A673 (cell line): ENCODE data around the gene CLSTN2. TPM values are rescaled to one million over a fixed set of nuclear protein-coding genes. Genes with fewer than 3 reads are reported as not detected.

Experiments
- BruUV-seq: library from RNA; stranded (reverse); fragments of 400-500 nt; replicated peaks from 2 replicates; lab custom pipeline; 2021; lab: Mats Ljungman, UMichigan
- CTCF ChIA-PET: fragments of 300-600 bp; sonication (Branson Sonifier 250); formaldehyde crosslinking; loops from one replicate; lab custom pipeline; 2022; ENCODE audit warnings: antibody characterized with exemption; lab: Charles Lee
- POLR2A ChIA-PET: fragments of 300-600 bp; sonication (Branson Sonifier 250); formaldehyde crosslinking; loops from one replicate; lab custom pipeline; 2022; ENCODE audit warnings: antibody characterized with exemption; ENCODE audit not compliant: low non-redundant PET; lab: Charles Lee
- DNase-seq: peaks from one replicate; pipeline ENCODE4 v3.0.0-alpha.2; 2015; ENCODE audit warnings: low spot score
- H3K27ac ChIP-seq: fragments of 200-600 bp; sonication (generic); 2 replicates; pipeline ENCODE4 v1.5.1; 2016; ENCODE audit warnings: mixed run types, low read depth, mild to moderate bottlenecking, mixed read lengths, antibody characterized with exemption, low read length; ENCODE audit not compliant: poor library complexity, severe bottlenecking
- H3K27me3 ChIP-seq: fragments of 200-600 bp; sonication (generic); replicated peaks from 2 replicates; pipeline ENCODE4 v1.6.1; 2017; ENCODE audit warnings: mixed run types, low read depth, mild to moderate bottlenecking, mixed read lengths, antibody characterized with exemption, low read length; ENCODE audit not compliant: insufficient read depth, poor library complexity
- H3K36me3 ChIP-seq: fragments of 200-600 bp; sonication (generic); 2 replicates; pipeline ENCODE4 v1.6.1; 2016; ENCODE audit warnings: mixed run types, mild to moderate bottlenecking, mixed read lengths, antibody characterized with exemption, low read length; ENCODE audit not compliant: insufficient read depth, poor library complexity, severe bottlenecking
- H3K4me1 ChIP-seq: fragments of 200-600 bp; sonication (generic); 2 replicates; pipeline ENCODE4 v1.6.1; 2017; ENCODE audit warnings: mixed run types, mild to moderate bottlenecking, mixed read lengths, antibody characterized with exemption, low read length; ENCODE audit not compliant: insufficient read depth, poor library complexity, severe bottlenecking
- H3K4me3 ChIP-seq: fragments of 200-600 bp; sonication (generic); 2 replicates; pipeline ENCODE4 v1.5.1; 2016; ENCODE audit warnings: low read depth, mixed run types, mild to moderate bottlenecking, mixed read lengths, low read length; ENCODE audit not compliant: poor library complexity, severe bottlenecking
- H3K9me3 ChIP-seq: fragments of 200-600 bp; sonication (generic); 2 replicates; pipeline ENCODE4 v1.6.1; 2016; ENCODE audit warnings: mixed run types, low read depth, mild to moderate bottlenecking, mixed read lengths, antibody characterized with exemption, low read length; ENCODE audit not compliant: poor library complexity, severe bottlenecking
- EZH2 ChIP-seq: fragments of 200-600 bp; sonication (generic); IDR thresholded peaks from 2 replicates; pipeline ENCODE4 v1.6.1; 2017; ENCODE audit warnings: borderline replicate concordance, low read depth, mild to moderate bottlenecking, mixed read lengths, antibody characterized with exemption, low read length; ENCODE audit not compliant: poor library complexity, severe bottlenecking
- intact Hi-C: fragments of 100-400 bp; cut with micrococcal nuclease; formaldehyde crosslinking; loops from one replicate; pipeline ENCODE4 v1.10.0; 2022; ENCODE audit not compliant: unreplicated experiment
- total RNA-seq: library from RNA; stranded (reverse); gene quantifications from 2 replicates; pipeline ENCODE4 v1.2.3, GENCODE V29; 2021
- TF ChIP-seq, protein P1 (sequence below): fragments of 300-800, 200-600 bp; sonication (generic); conservative IDR thresholded peaks from 2 replicates; pipeline ENCODE4 v1.5.1; 2017; ENCODE audit warnings: low read depth, mild to moderate bottlenecking, antibody characterized with exemption, low read length, moderate library complexity, mixed read lengths

The CLSTN2 gene
- total RNA-seq, 1 experiment from 2014 or later = 50.7 TPM

DNA sequence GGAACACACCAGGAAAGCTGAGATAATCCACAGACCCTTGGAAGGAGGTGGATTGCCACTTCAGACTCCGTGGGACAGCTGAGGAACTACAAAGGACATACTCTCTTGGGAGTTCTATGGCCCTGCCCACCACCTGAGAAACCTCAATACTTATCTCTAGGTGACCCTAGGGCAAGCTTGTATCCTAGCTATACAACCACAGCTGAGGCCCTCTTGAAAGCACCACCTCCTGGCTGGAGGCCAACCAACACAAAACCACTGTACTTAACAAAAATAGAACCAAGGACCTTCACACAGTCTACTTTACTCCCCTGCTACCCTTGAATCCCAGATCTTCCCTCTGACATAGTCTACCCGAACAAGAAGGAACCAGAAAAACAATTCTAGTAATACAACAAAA, 682.1 kb downstream of the CLSTN2 start:
- CTCF ChIA-PET = no interaction called here
- no peak overlapping the region for H3K4me3 ChIP-seq
- H3K4me1 ChIP-seq = no peaks in the 10 kb centered on the region
- TF ChIP-seq, protein P1, sequence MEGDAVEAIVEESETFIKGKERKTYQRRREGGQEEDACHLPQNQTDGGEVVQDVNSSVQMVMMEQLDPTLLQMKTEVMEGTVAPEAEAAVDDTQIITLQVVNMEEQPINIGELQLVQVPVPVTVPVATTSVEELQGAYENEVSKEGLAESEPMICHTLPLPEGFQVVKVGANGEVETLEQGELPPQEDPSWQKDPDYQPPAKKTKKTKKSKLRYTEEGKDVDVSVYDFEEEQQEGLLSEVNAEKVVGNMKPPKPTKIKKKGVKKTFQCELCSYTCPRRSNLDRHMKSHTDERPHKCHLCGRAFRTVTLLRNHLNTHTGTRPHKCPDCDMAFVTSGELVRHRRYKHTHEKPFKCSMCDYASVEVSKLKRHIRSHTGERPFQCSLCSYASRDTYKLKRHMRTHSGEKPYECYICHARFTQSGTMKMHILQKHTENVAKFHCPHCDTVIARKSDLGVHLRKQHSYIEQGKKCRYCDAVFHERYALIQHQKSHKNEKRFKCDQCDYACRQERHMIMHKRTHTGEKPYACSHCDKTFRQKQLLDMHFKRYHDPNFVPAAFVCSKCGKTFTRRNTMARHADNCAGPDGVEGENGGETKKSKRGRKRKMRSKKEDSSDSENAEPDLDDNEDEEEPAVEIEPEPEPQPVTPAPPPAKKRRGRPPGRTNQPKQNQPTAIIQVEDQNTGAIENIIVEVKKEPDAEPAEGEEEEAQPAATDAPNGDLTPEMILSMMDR = no peak
- TF ChIP-seq EZH2 = no peak
- H3K36me3 ChIP-seq = no peaks in the 10 kb centered on the region
- H3K27ac ChIP-seq = no peak overlapping the region
- no peak for DNase-seq
- POLR2A ChIA-PET = no interaction called here
- intact Hi-C loops = no loop called here
- no TSS peak for BruUV-seq
- no peaks in the 10 kb centered on the region for H3K27me3 ChIP-seq
- no peaks in the 10 kb centered on the region for H3K9me3 ChIP-seq

DNA sequence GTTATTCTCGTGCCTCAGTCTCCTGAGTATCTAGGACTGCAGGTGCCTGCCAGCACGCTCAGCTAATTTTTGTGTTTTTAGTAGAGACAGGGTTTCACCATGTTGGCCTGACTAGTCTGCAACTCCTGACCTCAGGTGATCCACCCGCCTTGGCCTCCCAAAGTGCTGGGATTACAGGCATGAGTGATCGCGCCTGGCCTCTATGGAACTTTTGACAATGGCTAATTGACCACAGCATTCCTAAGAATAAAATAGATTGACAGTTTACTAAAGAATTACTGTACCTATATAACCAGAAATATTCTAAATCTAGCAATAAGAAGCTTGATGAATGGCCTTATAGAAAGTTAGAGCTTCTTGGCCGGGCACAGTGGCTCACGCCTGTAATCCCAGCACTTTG, 691.9 kb downstream of the CLSTN2 start:
- intact Hi-C loops = no loop called here
- TF ChIP-seq EZH2 = no peak
- TF ChIP-seq, protein P1 = no peak
- CTCF ChIA-PET = interaction anchor here (0.7 kb wide), 1 partner anchor 10 kb away, joined by 4 read pairs; no protein-coding TSS in a partner anchor
- Histone ChIP-seq H3K4me1 (no peaks in the 10 kb centered on the region), H3K27me3 (no peaks in the 10 kb centered on the region), H3K27ac (no peak overlapping the region), H3K36me3 (no peaks in the 10 kb centered on the region), H3K9me3 (no peaks in the 10 kb centered on the region), H3K4me3 (no peak overlapping the region)
- DNase-seq = no peak
- POLR2A ChIA-PET = no interaction called here
- BruUV-seq = no TSS peak
